NB4 (cell line): Measurements from ENCODE around the gene SPOP.

ENCODE experiments used
- DNase-seq: peaks from one replicate; pipeline ENCODE4 v3.0.0; 2010; ENCODE audit warnings: low read depth
- H3K4me3 ChIP-seq: one replicate; pipeline ENCODE4 v1.5.1; 2011; ENCODE audit warnings: mild to moderate bottlenecking, low read depth, low read length, moderate library complexity
- CTCF ChIP-seq: IDR thresholded peaks from one replicate; pipeline ENCODE4 v1.5.1; 2012; ENCODE audit warnings: low read depth, low read length
- MAX ChIP-seq: IDR thresholded peaks from 2 replicates; pipeline ENCODE4 v1.6.1; 2011; ENCODE audit warnings: low read depth, low read length
- MYC ChIP-seq: IDR thresholded peaks from 2 replicates; pipeline ENCODE4 v1.6.1; 2011; ENCODE audit warnings: low read depth, low read length
- POLR2A ChIP-seq: IDR thresholded peaks from 2 replicates; pipeline ENCODE4 v1.6.1; 2011; ENCODE audit warnings: mild to moderate bottlenecking; ENCODE audit not compliant: insufficient read length; ENCODE audit errors: extremely low read depth

The SPOP gene

GRCh38 chr17:49576088-49576916, 101.6 kb downstream of the SPOP start:
- no peak for TF ChIP-seq MYC
- TF ChIP-seq CTCF: no peak
- no peak for TF ChIP-seq MAX
- no peak for TF ChIP-seq POLR2A
- no peak overlapping the region for H3K4me3 ChIP-seq
- no peak for DNase-seq

GRCh38 chr17:49575679-49576087, 102.2 kb downstream of the SPOP start, which contains the start of gene NXPH3:
Gene NXPH3 (plus strand): TSS chr17:49575871. CDS start chr17:49576220, 349 bp downstream.
- TF ChIP-seq CTCF: no peak
- no peak for TF ChIP-seq POLR2A
- no peak for TF ChIP-seq MYC
- peak; percentile 71 for DNase-seq
- no peak within 1 kb of the TSS for H3K4me3 ChIP-seq

- no peak for DNase-seq
- no peak overlapping the region for H3K4me3 ChIP-seq
- TF ChIP-seq MYC: no peak
- TF ChIP-seq MAX: no peak
- TF ChIP-seq CTCF: no peak
- TF ChIP-seq POLR2A: no peak
Observed at GRCh38 chr17:49574945-49575678, 102.8 kb downstream of the SPOP start.

GRCh38 chr17:49574323-49574781, 103.5 kb downstream of the SPOP start:
- TF ChIP-seq MYC (no peak), CTCF (no peak), MAX (no peak), POLR2A (no peak)
- no peak overlapping the region for H3K4me3 ChIP-seq

GRCh38 chr17:49573510-49574322, 104.2 kb downstream of the SPOP start:
- DNase-seq: peak; percentile 70
- no peak overlapping the region for H3K4me3 ChIP-seq
- TF ChIP-seq POLR2A: no peak
- TF ChIP-seq CTCF: no peak
- no peak for TF ChIP-seq MYC
- no peak for TF ChIP-seq MAX

More at GRCh38 chr17:49574323-49574781, 103.5 kb downstream of the SPOP start:
- DNase-seq: no peak
